Cardiac muscle cell (in vitro differentiated cells and primary cell): ENCODE measurements around the gene MAN1C1. TPM values are rescaled to one million over a fixed set of nuclear protein-coding genes. Genes with fewer than 3 reads are reported as not detected.
"Not testable (repeated sequence)": the region's sequence is repeated elsewhere in the genome, so short reads cannot be mapped to it uniquely, and the experiment has no call there.

Experiments used
- DNase-seq, 2 donors: peaks; one replicate each; pipeline versions ENCODE4 v3.0.0 to v3.0.0-alpha.2; 2010 to 2017; ENCODE audit warnings: low read depth in 1 of 2, low spot score in 1 of 2
- H3K27ac ChIP-seq: fragments of 200-600 bp; sonication (generic); 2 replicates; pipeline ENCODE4 v1.5.1; 2016
- H3K27me3 ChIP-seq: fragments of 200-600 bp; sonication (generic); 2 replicates; pipeline ENCODE4 v1.6.0; 2016; ENCODE audit warnings: control low read depth
- H3K36me3 ChIP-seq: fragments of 200-600 bp; sonication (generic); 2 replicates; pipeline ENCODE4 v1.5.1; 2016; ENCODE audit warnings: control low read depth
- H3K4me1 ChIP-seq: fragments of 200-600 bp; sonication (generic); 2 replicates; pipeline ENCODE4 v1.8.1; 2017; ENCODE audit warnings: low read depth, mild to moderate bottlenecking, mixed run types
- H3K4me3 ChIP-seq: fragments of 200-600 bp; sonication (generic); 2 replicates; pipeline ENCODE4 v1.5.1; 2016; ENCODE audit warnings: mild to moderate bottlenecking
- H3K9me3 ChIP-seq: fragments of 200-600 bp; sonication (generic); 2 replicates; pipeline ENCODE4 v1.5.1; 2017; ENCODE audit warnings: low read depth, mild to moderate bottlenecking, control low read depth
- polyA plus RNA-seq: library from polyadenylated mRNA; unstranded; fragments of >200 nt; fragmentation: Nextera tagmentation; extraction: Ambion mirVana; gene quantifications from 2 replicates; pipeline ENCODE4 v1.2.1, GENCODE V29; 2016
- total RNA-seq: library from RNA; depleted of rRNA; stranded (reverse); fragments of >200 nt; gene quantifications from 2 replicates; pipeline ENCODE4 v1.2.3, GENCODE V29; 2016
- TF ChIP-seq, protein P1 (sequence below): IDR thresholded peaks from 2 replicates; pipeline ENCODE4 v1.5.1; 2012; ENCODE audit warnings: low read depth, mild to moderate bottlenecking, low read length

Gene MAN1C1
- total and polyA plus RNA-seq, 2 experiments from 2014 or later: 88.8 to 118 TPM

DNA sequence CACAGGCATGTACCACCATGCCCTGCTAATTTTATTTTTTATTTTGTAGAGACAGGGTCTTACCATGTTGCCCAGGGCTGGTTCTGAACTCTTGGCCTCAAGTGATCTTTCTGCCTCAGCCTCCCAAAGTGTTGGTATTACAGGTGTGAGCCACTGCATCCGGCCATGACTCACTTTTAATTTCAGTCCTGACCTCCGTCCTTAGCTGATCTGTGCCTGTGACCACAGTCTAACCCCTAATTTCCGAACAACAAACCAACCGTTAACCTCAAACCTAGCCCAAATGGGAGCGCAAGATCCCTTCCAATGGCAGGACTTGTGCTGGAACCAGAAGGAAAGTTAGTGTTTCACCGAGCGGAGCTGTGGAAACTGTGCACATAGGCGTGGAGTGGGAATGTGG lies 29.3 kb upstream of the MAN1C1 start:
- Histone ChIP-seq H3K9me3 (no peaks in the 10 kb centered on the region), H3K27ac (no peak overlapping the region), H3K4me1 (no peaks in the 10 kb centered on the region), H3K27me3 (peaks cover 3% of the 10 kb centered on the region), H3K36me3 (no peaks in the 10 kb centered on the region), H3K4me3 (no peak overlapping the region)
- TF ChIP-seq, protein P1, sequence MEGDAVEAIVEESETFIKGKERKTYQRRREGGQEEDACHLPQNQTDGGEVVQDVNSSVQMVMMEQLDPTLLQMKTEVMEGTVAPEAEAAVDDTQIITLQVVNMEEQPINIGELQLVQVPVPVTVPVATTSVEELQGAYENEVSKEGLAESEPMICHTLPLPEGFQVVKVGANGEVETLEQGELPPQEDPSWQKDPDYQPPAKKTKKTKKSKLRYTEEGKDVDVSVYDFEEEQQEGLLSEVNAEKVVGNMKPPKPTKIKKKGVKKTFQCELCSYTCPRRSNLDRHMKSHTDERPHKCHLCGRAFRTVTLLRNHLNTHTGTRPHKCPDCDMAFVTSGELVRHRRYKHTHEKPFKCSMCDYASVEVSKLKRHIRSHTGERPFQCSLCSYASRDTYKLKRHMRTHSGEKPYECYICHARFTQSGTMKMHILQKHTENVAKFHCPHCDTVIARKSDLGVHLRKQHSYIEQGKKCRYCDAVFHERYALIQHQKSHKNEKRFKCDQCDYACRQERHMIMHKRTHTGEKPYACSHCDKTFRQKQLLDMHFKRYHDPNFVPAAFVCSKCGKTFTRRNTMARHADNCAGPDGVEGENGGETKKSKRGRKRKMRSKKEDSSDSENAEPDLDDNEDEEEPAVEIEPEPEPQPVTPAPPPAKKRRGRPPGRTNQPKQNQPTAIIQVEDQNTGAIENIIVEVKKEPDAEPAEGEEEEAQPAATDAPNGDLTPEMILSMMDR: no peak
- no peak for DNase-seq

DNA sequence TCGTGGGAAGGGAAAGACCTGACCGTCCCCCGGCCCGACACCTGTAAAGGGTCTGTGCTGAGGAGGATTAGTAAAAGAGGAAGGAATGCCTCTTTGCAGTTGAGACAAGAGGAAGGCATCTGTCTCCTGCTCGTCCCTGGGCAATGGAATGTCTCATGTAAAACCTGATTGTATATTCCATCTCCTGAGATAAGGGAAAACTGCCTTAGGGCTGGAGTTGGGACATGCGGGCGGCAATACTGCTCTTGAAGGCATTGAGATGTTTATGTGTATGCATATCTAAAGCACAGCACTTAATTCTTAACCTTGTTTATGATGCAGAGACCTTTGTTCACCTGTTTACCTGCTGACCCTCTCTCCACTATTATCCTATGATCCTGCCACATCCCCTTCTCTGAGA lies 28.4 kb upstream of the MAN1C1 start:
- not testable (repeated sequence) for H3K4me1 ChIP-seq, H3K27me3 ChIP-seq, H3K27ac ChIP-seq, H3K36me3 ChIP-seq, DNase-seq, H3K9me3 ChIP-seq, H3K4me3 ChIP-seq

DNA sequence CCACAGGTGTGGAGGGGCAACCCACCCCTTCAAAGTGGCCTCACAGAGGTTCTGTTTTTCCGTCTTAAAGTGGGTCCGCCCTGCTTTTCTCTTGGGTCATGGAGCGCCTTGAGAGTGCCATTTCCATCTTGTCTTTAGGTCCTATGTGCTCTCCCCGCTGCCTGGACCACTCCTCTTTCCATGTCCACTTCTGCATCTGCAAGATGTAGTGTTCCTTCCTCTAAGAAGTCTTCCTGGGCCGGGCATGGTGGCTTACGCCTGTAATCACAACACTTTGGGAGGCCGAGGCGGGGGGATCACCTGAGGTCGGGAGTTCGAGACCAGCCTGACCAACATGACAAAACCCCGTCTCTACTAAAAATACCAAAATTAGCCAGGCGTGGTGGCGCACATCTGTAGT lies 27.8 kb upstream of the MAN1C1 start:
- H3K36me3 ChIP-seq, H3K9me3 ChIP-seq, DNase-seq, H3K27ac ChIP-seq, H3K4me1 ChIP-seq, H3K4me3 ChIP-seq, H3K27me3 ChIP-seq: not testable (repeated sequence)

DNA sequence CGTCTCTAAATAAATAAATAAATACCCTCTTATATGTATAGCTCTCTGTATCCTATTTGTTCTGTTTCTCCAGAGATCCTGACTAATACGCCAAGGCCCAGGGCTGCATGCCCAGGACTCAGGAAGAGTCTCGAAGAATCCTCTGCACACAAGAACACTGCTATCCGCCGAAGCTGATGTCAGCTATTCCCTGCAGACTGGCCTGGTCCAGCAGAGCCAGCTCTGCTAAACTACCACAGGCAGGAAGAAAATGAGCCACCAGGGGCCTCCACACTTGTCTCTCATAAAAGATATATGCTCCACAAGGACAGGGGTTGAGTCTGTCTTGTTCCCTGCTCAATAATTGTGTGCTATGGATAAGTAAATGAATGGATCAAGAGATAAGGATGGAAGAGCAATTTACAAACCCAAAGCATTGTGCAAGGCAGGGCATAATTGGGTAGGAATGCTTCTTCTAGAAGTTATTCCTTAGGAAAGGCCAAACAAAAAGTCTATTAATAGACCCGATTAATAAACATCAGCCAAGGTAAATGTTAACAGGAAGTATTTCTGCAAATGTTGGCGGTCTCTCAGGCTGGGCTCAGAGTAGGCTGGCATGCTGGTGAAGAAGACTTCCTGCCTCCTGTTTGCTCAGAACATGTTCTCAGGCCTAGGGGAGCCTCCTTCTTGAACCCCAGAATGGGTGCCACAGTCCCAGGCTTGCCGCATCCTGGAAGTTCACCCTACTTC lies 26.3 kb upstream of the MAN1C1 start:
- Histone ChIP-seq H3K36me3 (no peaks in the 10 kb centered on the region), H3K27me3 (peaks cover 12% of the 10 kb centered on the region), H3K9me3 (no peaks in the 10 kb centered on the region), H3K4me1 (no peaks in the 10 kb centered on the region), H3K4me3 (no peak overlapping the region), H3K27ac (no peak overlapping the region)
- TF ChIP-seq, protein P1: peak; percentile 13
- peak; percentile 43 to 57 for DNase-seq

DNA sequence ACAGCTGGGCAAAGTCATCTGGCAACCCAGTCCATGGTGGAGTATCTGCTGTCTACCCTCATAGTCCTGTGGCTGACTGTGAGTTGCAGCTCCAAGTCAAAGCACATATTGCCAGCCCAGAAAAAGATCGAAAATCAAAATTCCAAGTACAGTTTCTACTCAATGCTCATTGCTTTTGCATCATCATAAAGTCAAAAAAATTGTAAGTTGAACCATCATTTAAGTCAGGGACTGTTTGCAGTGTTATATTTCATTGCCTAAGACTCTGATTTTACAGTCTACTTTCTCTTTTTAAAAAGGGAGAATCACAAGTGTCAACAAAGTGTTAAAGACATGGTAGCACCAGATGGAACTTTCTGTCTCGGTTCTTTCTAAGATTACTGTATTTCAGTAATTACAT lies 22.7 kb upstream of the MAN1C1 start:
- Histone ChIP-seq H3K27me3 (peaks cover 16% of the 10 kb centered on the region), H3K4me1 (no peaks in the 10 kb centered on the region), H3K27ac (no peak overlapping the region), H3K36me3 (no peaks in the 10 kb centered on the region), H3K9me3 (no peaks in the 10 kb centered on the region), H3K4me3 (no peak overlapping the region)
- TF ChIP-seq, protein P1: no peak
- no peak for DNase-seq

DNA sequence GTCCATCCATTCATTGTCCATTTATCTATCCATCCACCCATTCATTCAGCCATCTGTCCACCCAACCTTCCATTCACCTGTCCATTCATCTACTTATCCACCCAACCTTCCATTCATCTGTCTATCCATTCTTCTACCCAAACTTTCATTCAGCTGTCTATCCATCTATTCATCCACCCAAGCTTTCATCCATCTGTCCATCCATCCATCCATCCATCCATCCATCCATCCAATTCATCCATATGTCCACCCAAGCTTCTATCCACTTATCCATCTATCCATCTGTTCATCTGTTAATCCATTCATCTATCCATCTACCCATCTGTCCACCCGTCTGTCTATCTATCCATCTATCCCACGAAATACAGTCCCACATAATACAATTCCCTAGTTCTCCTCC lies 21.6 kb upstream of the MAN1C1 start:
- no peak for DNase-seq
- H3K4me1 ChIP-seq: no peaks in the 10 kb centered on the region

DNA sequence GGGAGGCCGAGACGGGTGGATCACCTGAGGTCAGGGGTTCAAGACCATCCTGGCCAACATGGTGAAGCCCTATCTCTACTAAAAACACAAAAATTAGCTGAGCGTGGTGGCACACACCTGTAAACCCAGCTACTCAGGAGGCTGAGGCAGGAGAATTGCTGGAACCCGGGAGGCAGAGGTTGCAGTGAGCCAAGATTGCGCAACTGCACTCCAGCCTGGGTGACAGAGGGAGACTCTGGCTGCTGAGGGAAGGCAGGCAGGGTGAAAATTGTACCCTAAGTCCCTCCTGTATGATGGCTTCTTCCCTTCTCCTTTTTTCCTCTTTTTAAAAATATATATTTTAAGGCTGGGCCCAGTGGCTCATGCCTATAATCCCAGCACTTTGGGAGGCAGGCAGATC lies 19.9 kb upstream of the MAN1C1 start:
- not testable (repeated sequence) for H3K27ac ChIP-seq, H3K36me3 ChIP-seq, H3K9me3 ChIP-seq, DNase-seq, H3K4me1 ChIP-seq, H3K4me3 ChIP-seq
- H3K27me3 ChIP-seq: peaks cover 15% of the 10 kb centered on the region

More for the DNA sequence above, 21.6 kb upstream of the MAN1C1 start:
- Histone ChIP-seq H3K9me3 (no peaks in the 10 kb centered on the region), H3K27me3 (peaks cover 15% of the 10 kb centered on the region), H3K27ac (no peak overlapping the region), H3K36me3 (no peaks in the 10 kb centered on the region), H3K4me3 (no peak overlapping the region)
- TF ChIP-seq, protein P1: no peak
